ENCODE measurements around the gene C14orf119. TPM values are rescaled to one million over a fixed set of nuclear protein-coding genes. Genes with fewer than 3 reads are reported as not detected.
A peak's percentile ranks its signal among the peaks of the same experiment; 100 is the strongest.

The C14orf119 gene
- total RNA-seq, 1 experiment from 2014 or later = 54.5 TPM

DNA sequence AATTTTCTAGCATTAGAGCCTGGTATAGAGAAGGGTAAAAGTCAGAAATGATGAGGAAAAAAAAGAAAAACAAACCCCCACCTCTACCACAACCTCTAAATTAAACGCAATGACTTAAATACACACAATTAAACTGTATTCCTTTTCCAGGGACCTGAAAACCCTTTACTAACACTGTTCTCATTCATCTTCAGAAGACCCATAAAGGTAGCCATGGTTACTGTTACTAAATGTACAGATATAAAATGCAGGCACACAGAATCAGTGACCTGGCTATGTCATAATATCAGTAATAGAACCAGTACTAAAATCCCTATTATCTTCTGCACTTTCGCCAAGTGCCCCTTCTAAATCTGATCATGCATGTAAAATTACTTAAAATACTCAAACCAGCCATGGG, 1.8 kb upstream of the C14orf119 start:
- no TSS peak for BruUV-seq (replicated peaks)
- TF ChIP-seq, protein P1, sequence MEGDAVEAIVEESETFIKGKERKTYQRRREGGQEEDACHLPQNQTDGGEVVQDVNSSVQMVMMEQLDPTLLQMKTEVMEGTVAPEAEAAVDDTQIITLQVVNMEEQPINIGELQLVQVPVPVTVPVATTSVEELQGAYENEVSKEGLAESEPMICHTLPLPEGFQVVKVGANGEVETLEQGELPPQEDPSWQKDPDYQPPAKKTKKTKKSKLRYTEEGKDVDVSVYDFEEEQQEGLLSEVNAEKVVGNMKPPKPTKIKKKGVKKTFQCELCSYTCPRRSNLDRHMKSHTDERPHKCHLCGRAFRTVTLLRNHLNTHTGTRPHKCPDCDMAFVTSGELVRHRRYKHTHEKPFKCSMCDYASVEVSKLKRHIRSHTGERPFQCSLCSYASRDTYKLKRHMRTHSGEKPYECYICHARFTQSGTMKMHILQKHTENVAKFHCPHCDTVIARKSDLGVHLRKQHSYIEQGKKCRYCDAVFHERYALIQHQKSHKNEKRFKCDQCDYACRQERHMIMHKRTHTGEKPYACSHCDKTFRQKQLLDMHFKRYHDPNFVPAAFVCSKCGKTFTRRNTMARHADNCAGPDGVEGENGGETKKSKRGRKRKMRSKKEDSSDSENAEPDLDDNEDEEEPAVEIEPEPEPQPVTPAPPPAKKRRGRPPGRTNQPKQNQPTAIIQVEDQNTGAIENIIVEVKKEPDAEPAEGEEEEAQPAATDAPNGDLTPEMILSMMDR (conservative IDR thresholded peaks at IDR 0.05; ENCODE audit: low read depth, low read length) = no peak
- TF ChIP-seq EZH2 (IDR thresholded peaks at IDR 0.05; ENCODE audit: borderline replicate concordance, low read depth, low read length, poor library complexity, severe bottlenecking) = no peak
- Histone ChIP-seq H3K27me3 (replicated peaks; ENCODE audit: insufficient read depth, low read depth, low read length, poor library complexity) (no peaks in the 10 kb centered on the region), H3K36me3 (ENCODE audit: insufficient read depth, low read length, poor library complexity, severe bottlenecking) (peaks cover 61% of the 10 kb centered on the region), H3K27ac (ENCODE audit: low read depth, low read length, poor library complexity, severe bottlenecking) (peak overlapping the region; percentile 94), H3K9me3 (ENCODE audit: low read depth, low read length, poor library complexity, severe bottlenecking) (no peaks in the 10 kb centered on the region), H3K4me3 (ENCODE audit: low read depth, low read length, poor library complexity, severe bottlenecking) (peak overlapping the region; percentile 64), H3K4me1 (ENCODE audit: insufficient read depth, low read length, poor library complexity, severe bottlenecking) (peaks cover 18% of the 10 kb centered on the region)
- no peak for DNase-seq (ENCODE audit: low spot score)
- ChIA-PET CTCF (no interaction called here), POLR2A (ENCODE audit: low non-redundant PET) (no interaction called here)
- intact Hi-C loops (cut with micrococcal nuclease; ENCODE audit: unreplicated experiment) = no loop called here

GRCh38 chr14:23093991-23094665, 1.2 kb upstream of the C14orf119 start:
- TSS peak; percentile 72 for BruUV-seq (replicated peaks)
- Histone ChIP-seq H3K4me1 (ENCODE audit: insufficient read depth, low read length, poor library complexity, severe bottlenecking) (peaks cover 18% of the 10 kb centered on the region), H3K27me3 (replicated peaks; ENCODE audit: insufficient read depth, low read depth, low read length, poor library complexity) (no peaks in the 10 kb centered on the region), H3K9me3 (ENCODE audit: low read depth, low read length, poor library complexity, severe bottlenecking) (no peaks in the 10 kb centered on the region), H3K36me3 (ENCODE audit: insufficient read depth, low read length, poor library complexity, severe bottlenecking) (peaks cover 60% of the 10 kb centered on the region), H3K4me3 (ENCODE audit: low read depth, low read length, poor library complexity, severe bottlenecking) (peak overlapping the region; percentile 64), H3K27ac (ENCODE audit: low read depth, low read length, poor library complexity, severe bottlenecking) (peak overlapping the region; percentile 94)
- no peak for DNase-seq (ENCODE audit: low spot score)
- TF ChIP-seq EZH2 (IDR thresholded peaks at IDR 0.05; ENCODE audit: borderline replicate concordance, low read depth, low read length, poor library complexity, severe bottlenecking) = no peak
- TF ChIP-seq, protein P1 (conservative IDR thresholded peaks at IDR 0.05; ENCODE audit: low read depth, low read length) = peak; percentile 41
- ChIA-PET POLR2A (ENCODE audit: low non-redundant PET) (interaction anchor here (1.4 kb wide), 1 partner anchor 23 kb away, joined by 11 read pairs; no protein-coding TSS in a partner anchor), CTCF (interaction anchor here (0.8 to 2.0 kb wide), 8 partner anchors 16 to 108 kb away, joined by 3 to 26 read pairs (median 8); no protein-coding TSS in a partner anchor)
- intact Hi-C loops (cut with micrococcal nuclease; ENCODE audit: unreplicated experiment) = no loop called here

- peaks cover 54% of the 10 kb centered on the region for H3K36me3 ChIP-seq (ENCODE audit: insufficient read depth, low read length, poor library complexity, severe bottlenecking)
- H3K4me3 ChIP-seq (ENCODE audit: low read depth, low read length, poor library complexity, severe bottlenecking) = peak within 1 kb of the TSS; percentile 64
- H3K4me1 ChIP-seq (ENCODE audit: insufficient read depth, low read length, poor library complexity, severe bottlenecking) = peaks cover 24% of the 10 kb centered on the region
- intact Hi-C loops (cut with micrococcal nuclease; ENCODE audit: unreplicated experiment) = no loop called here
- DNase-seq (ENCODE audit: low spot score) = peak; percentile 93
- peak within 1 kb of the TSS; percentile 94 for H3K27ac ChIP-seq (ENCODE audit: low read depth, low read length, poor library complexity, severe bottlenecking)
- ChIA-PET CTCF (interaction anchor here (0.8 to 2.0 kb wide), 10 partner anchors 14 to 108 kb away, joined by 3 to 26 read pairs (median 6); no protein-coding TSS in a partner anchor), POLR2A (ENCODE audit: low non-redundant PET) (interaction anchor here (0.5 to 1.4 kb wide), 5 partner anchors 23 to 1448 kb away, joined by 3 to 12 read pairs (median 5); partner anchors contain the start of gene RNF212B)
- H3K27me3 ChIP-seq (replicated peaks; ENCODE audit: insufficient read depth, low read depth, low read length, poor library complexity) = no peaks in the 10 kb centered on the region
- TF ChIP-seq EZH2 (IDR thresholded peaks at IDR 0.05; ENCODE audit: borderline replicate concordance, low read depth, low read length, poor library complexity, severe bottlenecking) = no peak
- TF ChIP-seq, protein P1 (conservative IDR thresholded peaks at IDR 0.05; ENCODE audit: low read depth, low read length) = no peak
- H3K9me3 ChIP-seq (ENCODE audit: low read depth, low read length, poor library complexity, severe bottlenecking) = no peaks in the 10 kb centered on the region
- no TSS peak for BruUV-seq (replicated peaks)
Measured at GRCh38 chr14:23094666-23095195, 574 bp upstream of the C14orf119 start, which contains the start of gene ACIN1. ACIN1 (minus strand) TSS chr14:23095136; CDS start chr14:23095112, 24 bp downstream.

All from A673 (cell line).